Tibial artery (tissue), 4 donors: Measurements from ENCODE around the gene ADCK2.
"Not testable (repeated sequence)": the region's sequence is repeated elsewhere in the genome, so short reads cannot be mapped to it uniquely, and the experiment has no call there.

Source experiments
- DNase-seq, 2 donors: peaks; one replicate each; pipeline ENCODE4 v3.0.0-alpha.2; 2019
- H3K27ac ChIP-seq, 2 donors: fragments of 200-600 bp; sonication (generic) in 1 of 2; 1 replicate in 1 of 2; 2 replicates in 1 of 2; pipeline ENCODE4 v1.5.1; 2018 to 2019; ENCODE audit warnings: mild to moderate bottlenecking in 1 of 2
- H3K27me3 ChIP-seq, 2 donors: fragments of 200-600 bp; sonication (generic) in 1 of 2; one replicate each; pipeline versions ENCODE4 v1.5.1 to v1.6.0; 2016 to 2019
- H3K36me3 ChIP-seq, 3 donors: fragments of 200-600 bp; sonication (generic) in 2 of 3; one replicate each; pipeline ENCODE4 v1.5.1; 2016 to 2019; ENCODE audit warnings: mild to moderate bottlenecking in 2 of 3
- H3K4me1 ChIP-seq, 4 donors: fragments of 200-600 bp; sonication (generic) in 2 of 4; 1 replicate in 3 of 4; 2 replicates in 1 of 4; pipeline ENCODE4 v1.5.1; 2016 to 2019
- H3K4me3 ChIP-seq, 2 donors: fragments of 200-600 bp; sonication (generic) in 1 of 2; 1 replicate in 1 of 2; 2 replicates in 1 of 2; pipeline ENCODE4 v1.5.1; 2018 to 2019; ENCODE audit warnings: mild to moderate bottlenecking in 2 of 2
- H3K9me3 ChIP-seq, 3 donors: fragments of 200-600 bp; sonication (generic) in 1 of 3; one replicate each; pipeline ENCODE4 v1.5.1; 2016 to 2019
- CTCF ChIP-seq, 2 experiments: fragments of 200-600 bp in 1 of 2; fragments of 450-650 bp in 1 of 2; IDR thresholded peaks; one replicate each; pipeline ENCODE4 v1.5.1; 2017 to 2019; ENCODE audit warnings: antibody characterized with exemption in 2 of 2, mild to moderate bottlenecking in 1 of 2, moderate library complexity in 1 of 2
- intact Hi-C: fragments of 100-400 bp; cut with DNase I; formaldehyde crosslinking; loops from one replicate; pipeline ENCODE4 v1.15.0; 2023; ENCODE audit warnings: low total_unique reads

Gene ADCK2

DNA sequence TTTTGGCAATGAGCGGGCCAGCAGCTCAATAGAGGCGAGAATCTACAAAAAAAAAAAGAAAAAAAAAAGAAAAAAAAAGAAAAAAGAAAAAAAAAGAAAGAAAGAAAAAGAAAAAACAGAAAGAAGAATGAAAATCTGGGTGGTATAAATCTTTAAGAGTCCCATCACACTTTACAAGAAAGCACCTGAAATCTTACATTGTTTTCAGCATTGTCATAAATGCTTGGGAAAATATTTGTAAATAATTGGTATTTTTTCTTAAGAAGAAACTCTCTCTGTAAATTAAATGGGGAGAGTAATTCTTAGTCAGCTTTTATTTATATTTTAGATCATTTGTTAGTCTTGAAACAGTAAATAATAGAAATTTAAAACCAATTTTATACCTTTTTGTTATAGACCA, 62.0 kb downstream of the ADCK2 start:
- Histone ChIP-seq H3K9me3 (no peaks in the 10 kb centered on the region), H3K36me3 (peaks cover 18 to 37% (median 20%) of the 10 kb centered on the region in 3 donors), H3K27me3 (no peaks in the 10 kb centered on the region), H3K4me3 (no peak overlapping the region), H3K4me1 (no peaks in the 10 kb centered on the region), H3K27ac (no peak overlapping the region)
- no peak for TF ChIP-seq CTCF (IDR thresholded peaks at IDR 0.05)
- intact Hi-C loops = no loop called here
- no peak for DNase-seq

DNA sequence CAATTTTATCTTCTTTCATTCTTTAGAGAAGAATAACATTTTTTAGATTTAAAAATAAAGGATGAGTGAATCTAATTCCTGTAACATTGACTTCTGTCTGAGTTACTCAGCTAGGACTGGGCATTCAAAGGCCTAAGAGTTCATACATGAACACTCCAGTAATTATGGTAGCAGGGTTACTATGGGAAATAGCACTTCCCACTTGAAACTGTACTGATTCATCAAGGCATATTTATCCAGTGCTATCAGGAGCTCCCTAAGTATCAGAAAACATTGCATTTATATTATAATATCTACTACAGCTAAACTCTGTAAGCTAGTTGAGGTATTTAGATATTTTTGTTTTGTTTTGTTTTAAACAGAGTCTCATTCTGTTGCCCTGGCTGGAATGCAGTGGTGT, 65.5 kb downstream of the ADCK2 start:
- TF ChIP-seq CTCF (IDR thresholded peaks at IDR 0.05) = no peak
- intact Hi-C loops = no loop called here
- DNase-seq = no peak
- Histone ChIP-seq H3K27me3 (no peaks in the 10 kb centered on the region), H3K9me3 (no peaks in the 10 kb centered on the region), H3K4me3 (no peak overlapping the region), H3K4me1 (no peaks in the 10 kb centered on the region), H3K27ac (no peak overlapping the region), H3K36me3 (peaks cover 12 to 41% (median 26%) of the 10 kb centered on the region in 3 donors)

DNA sequence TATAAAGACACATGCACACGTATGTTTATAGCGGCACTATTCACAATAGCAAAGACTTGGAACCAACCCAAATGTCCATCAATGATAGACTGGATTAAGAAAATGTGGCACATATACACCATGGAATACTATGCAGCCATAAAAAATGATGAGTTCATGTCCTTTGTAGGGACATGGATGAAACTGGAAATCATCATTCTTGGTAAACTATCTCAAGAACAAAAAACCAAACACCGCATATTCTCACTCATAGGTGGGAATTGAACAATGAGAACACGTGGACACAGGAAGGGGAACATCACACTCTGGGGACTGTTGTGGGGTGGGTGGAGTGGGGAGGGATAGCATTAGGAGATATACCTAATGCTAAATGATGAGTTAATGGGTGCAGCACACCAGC, 70.5 kb downstream of the ADCK2 start:
- not testable (repeated sequence) for H3K27ac ChIP-seq, H3K27me3 ChIP-seq, DNase-seq

DNA sequence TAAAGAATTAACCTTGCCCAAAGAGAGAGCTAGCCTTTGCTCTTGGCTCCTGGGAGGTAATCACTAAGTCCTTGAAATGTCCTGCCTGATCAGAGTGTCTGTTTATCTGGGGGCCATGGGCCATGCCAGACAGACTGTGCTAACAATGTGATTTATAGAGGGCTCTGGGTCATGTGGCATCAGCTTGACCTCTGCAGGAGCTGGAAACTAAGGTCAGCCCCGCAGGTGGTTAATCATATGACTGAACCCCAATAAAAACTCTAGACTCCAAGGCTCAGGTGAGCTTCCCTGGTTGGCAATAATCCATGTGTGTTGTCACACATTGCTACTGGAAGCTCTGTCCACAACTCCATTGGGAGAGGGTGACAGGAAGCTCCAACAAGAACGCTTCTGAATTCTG, 71.3 kb downstream of the ADCK2 start:
- DNase-seq = no peak
- Histone ChIP-seq H3K4me3 (no peak overlapping the region), H3K4me1 (no peaks in the 10 kb centered on the region), H3K9me3 (no peaks in the 10 kb centered on the region), H3K27ac (no peak overlapping the region), H3K36me3 (peaks cover 17 to 40% (median 21%) of the 10 kb centered on the region in 3 donors), H3K27me3 (no peaks in the 10 kb centered on the region)
- no peak for TF ChIP-seq CTCF (IDR thresholded peaks at IDR 0.05)
- intact Hi-C loops = no loop called here

More for the DNA sequence above, 70.5 kb downstream of the ADCK2 start:
- intact Hi-C loops, H3K4me1 ChIP-seq, H3K9me3 ChIP-seq, H3K4me3 ChIP-seq: not testable (repeated sequence)
- H3K36me3 ChIP-seq = peaks cover 21 to 35% (median 21%) of the 10 kb centered on the region in 3 donors
